Thoracic aorta (tissue), 2 donors: Measurements from ENCODE around the gene PAX8. TPM values are rescaled to one million over a fixed set of nuclear protein-coding genes. Genes with fewer than 3 reads are reported as not detected.

ENCODE experiments used
- ATAC-seq: fragments of 150-250 bp; one replicate; pipeline ENCODE4 v1.8.0; 2017; ENCODE audit warnings: low read depth; ENCODE audit not compliant: insufficient number of reproducible peaks, low FRiP score
- DNase-seq: peaks from one replicate; pipeline ENCODE4 v3.0.0-alpha.2; 2020; ENCODE audit warnings: low spot score
- H3K27ac ChIP-seq, 2 donors: fragments of 200-600 bp; sonication (generic); 1 replicate in 1 of 2; 2 replicates in 1 of 2; pipeline ENCODE4 v1.5.1; 2016; ENCODE audit warnings: mild to moderate bottlenecking in 2 of 2, moderate library complexity in 2 of 2
- H3K27me3 ChIP-seq: fragments of 200-600 bp; sonication (generic); replicated peaks from 2 replicates; pipeline ENCODE4 v1.6.0; 2016; ENCODE audit warnings: mild to moderate bottlenecking; ENCODE audit not compliant: insufficient read depth
- H3K36me3 ChIP-seq: fragments of 200-600 bp; sonication (generic); one replicate; pipeline ENCODE4 v1.5.1; 2016
- H3K4me1 ChIP-seq, 2 donors: fragments of 200-600 bp; sonication (generic); 1 replicate in 1 of 2; 2 replicates in 1 of 2; pipeline versions ENCODE4 v1.5.1 to v1.6.0; 2016; ENCODE audit warnings: low read depth in 2 of 2, mild to moderate bottlenecking in 1 of 2; ENCODE audit not compliant: control insufficient read depth in 1 of 2
- H3K4me3 ChIP-seq: fragments of 200-600 bp; sonication (generic); 2 replicates; pipeline ENCODE4 v1.5.1; 2016; ENCODE audit warnings: mild to moderate bottlenecking
- H3K9me3 ChIP-seq: fragments of 200-600 bp; sonication (generic); 2 replicates; pipeline ENCODE4 v1.5.1; 2016
- CTCF ChIP-seq: fragments of 200-600 bp; sonication (generic); IDR thresholded peaks from one replicate; pipeline ENCODE4 v1.5.1; 2019; ENCODE audit warnings: antibody characterized with exemption
- total RNA-seq, 2 donors: library from RNA; depleted of rRNA; stranded (reverse); fragments of >200 nt; gene quantifications; one replicate each; pipeline versions ENCODE4 v1.1.0 to v1.2.3, GENCODE V29; 2016

The PAX8 gene
- total RNA-seq, 2 donors from 2014 or later: 2.4 to 10.3 TPM

- H3K9me3 ChIP-seq: no peaks in the 10 kb centered on the region
- no peak overlapping the region for H3K27ac ChIP-seq
- no peak for ATAC-seq
- DNase-seq: no peak
- H3K36me3 ChIP-seq: no peaks in the 10 kb centered on the region
- peaks cover 14 to 23% of the 10 kb centered on the region in 2 donors for H3K4me1 ChIP-seq
- no peak for TF ChIP-seq CTCF
- no peaks in the 10 kb centered on the region for H3K27me3 ChIP-seq
- H3K4me3 ChIP-seq: no peak overlapping the region
Observed at GRCh38 chr2:113255140-113256070, 23.3 kb downstream of the PAX8 start.

GRCh38 chr2:113253453-113253852, 25.3 kb downstream of the PAX8 start:
- no peak for DNase-seq
- H3K4me1 ChIP-seq: peaks cover 14 to 21% of the 10 kb centered on the region in 2 donors

GRCh38 chr2:113252047-113252590, 26.6 kb downstream of the PAX8 start:
- no peak for ATAC-seq
- peaks cover 3 to 9% of the 10 kb centered on the region in 2 donors for H3K4me1 ChIP-seq
- no peaks in the 10 kb centered on the region for H3K27me3 ChIP-seq
- DNase-seq: no peak
- H3K4me3 ChIP-seq: no peak overlapping the region
- H3K9me3 ChIP-seq: no peaks in the 10 kb centered on the region
- no peak for TF ChIP-seq CTCF
- H3K36me3 ChIP-seq: no peaks in the 10 kb centered on the region
- no peak overlapping the region for H3K27ac ChIP-seq

More at GRCh38 chr2:113253453-113253852, 25.3 kb downstream of the PAX8 start:
- TF ChIP-seq CTCF: no peak
- Histone ChIP-seq H3K4me3 (no peak overlapping the region), H3K27me3 (no peaks in the 10 kb centered on the region), H3K36me3 (no peaks in the 10 kb centered on the region), H3K9me3 (no peaks in the 10 kb centered on the region), H3K27ac (no peak overlapping the region)
- no peak for ATAC-seq

- no peak for DNase-seq
- TF ChIP-seq CTCF: no peak
- no peak overlapping the region for H3K27ac ChIP-seq
- no peaks in the 10 kb centered on the region for H3K9me3 ChIP-seq
- no peak overlapping the region for H3K4me3 ChIP-seq
- H3K27me3 ChIP-seq: no peaks in the 10 kb centered on the region
- peaks cover 0 to 3% of the 10 kb centered on the region in 2 donors for H3K4me1 ChIP-seq
- H3K36me3 ChIP-seq: no peaks in the 10 kb centered on the region
- no peak for ATAC-seq
Observed at GRCh38 chr2:113251118-113251517, 27.6 kb downstream of the PAX8 start.

GRCh38 chr2:113248997-113249770, 29.5 kb downstream of the PAX8 start:
- H3K27ac ChIP-seq: no peak overlapping the region
- H3K9me3 ChIP-seq: no peaks in the 10 kb centered on the region
- peaks cover 0 to 3% of the 10 kb centered on the region in 2 donors for H3K4me1 ChIP-seq
- peak; percentile 94 for TF ChIP-seq CTCF
- DNase-seq: peak; percentile 49
- no peaks in the 10 kb centered on the region for H3K36me3 ChIP-seq
- no peak overlapping the region for H3K4me3 ChIP-seq
- no peaks in the 10 kb centered on the region for H3K27me3 ChIP-seq
- peak; percentile 73 for ATAC-seq
